CD4-positive, alpha-beta T cell treated with Interleukin-4 for 1 hour (primary cell): ENCODE data around the gene SEMA3F.

Experiments used
- DNase-seq, 2 donors: peaks; one replicate each; pipeline ENCODE4 v3.0.0-alpha.2; 2020 to 2022

The SEMA3F gene

GRCh38 chr3:50171540-50172301 is 16.6 kb downstream of the SEMA3F start:
- DNase-seq = no peak

- DNase-seq = no peak
These were observed 17.6 kb downstream of the SEMA3F start for GRCh38 chr3:50172626-50173220.

DNA sequence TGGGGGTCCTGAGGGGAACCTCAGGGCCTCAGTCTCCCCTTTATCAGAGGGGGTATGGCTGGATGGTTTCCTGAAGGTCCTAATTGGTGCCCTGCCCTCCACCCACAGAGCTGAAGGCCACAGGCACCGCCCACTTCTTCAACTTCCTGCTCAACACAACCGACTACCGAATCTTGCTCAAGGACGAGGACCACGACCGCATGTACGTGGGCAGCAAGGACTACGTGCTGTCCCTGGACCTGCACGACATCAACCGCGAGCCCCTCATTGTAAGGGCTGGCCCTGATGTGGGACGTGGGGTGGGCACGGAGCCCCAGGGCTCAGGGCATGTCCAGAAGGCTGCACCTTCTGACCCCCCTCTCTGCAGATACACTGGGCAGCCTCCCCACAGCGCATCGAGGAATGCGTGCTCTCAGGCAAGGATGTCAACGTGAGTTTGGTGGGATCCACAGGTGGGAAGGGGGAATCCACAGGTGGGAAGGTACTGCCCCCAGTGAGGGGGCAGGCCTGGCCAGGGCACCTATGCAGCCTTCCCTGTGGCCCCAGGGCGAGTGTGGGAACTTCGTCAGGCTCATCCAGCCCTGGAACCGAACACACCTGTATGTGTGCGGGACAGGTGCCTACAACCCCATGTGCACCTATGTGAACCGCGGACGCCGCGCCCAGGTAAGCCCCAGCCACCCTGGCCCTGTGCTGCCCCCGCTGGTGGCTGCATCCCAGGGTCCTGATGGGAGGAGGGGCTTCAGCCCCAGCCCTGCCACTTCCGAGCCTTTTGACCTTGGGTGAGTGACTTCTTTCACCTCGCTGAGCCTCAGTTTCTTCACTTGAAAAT is 18.8 kb downstream of the SEMA3F start:
- no peak for DNase-seq

- no peak for DNase-seq
These were observed 19.4 kb downstream of the SEMA3F start for GRCh38 chr3:50174517-50174895.

- DNase-seq = no peak
These were observed 19.9 kb downstream of the SEMA3F start for GRCh38 chr3:50174947-50175524.

DNA sequence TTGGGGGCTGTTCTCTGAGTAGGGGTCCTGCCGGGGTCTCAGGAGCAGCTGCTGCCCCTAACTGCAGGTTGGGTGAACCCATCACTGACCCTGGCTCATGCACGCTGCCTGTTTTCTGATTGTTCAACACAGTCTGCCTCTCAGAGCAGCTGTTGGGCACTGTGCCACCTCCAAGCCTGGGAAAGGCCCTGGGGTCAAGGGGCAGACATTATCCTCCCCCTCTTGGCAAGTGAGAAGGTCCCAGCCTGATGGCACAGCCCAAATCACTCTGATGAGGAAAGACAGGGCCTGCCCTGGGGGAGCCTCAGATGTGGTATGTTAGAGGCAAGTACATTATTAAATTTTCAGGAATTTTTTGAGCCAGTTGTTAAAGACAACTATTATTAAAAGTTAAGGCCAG is 22.2 kb downstream of the SEMA3F start:
- DNase-seq = no peak

DNA sequence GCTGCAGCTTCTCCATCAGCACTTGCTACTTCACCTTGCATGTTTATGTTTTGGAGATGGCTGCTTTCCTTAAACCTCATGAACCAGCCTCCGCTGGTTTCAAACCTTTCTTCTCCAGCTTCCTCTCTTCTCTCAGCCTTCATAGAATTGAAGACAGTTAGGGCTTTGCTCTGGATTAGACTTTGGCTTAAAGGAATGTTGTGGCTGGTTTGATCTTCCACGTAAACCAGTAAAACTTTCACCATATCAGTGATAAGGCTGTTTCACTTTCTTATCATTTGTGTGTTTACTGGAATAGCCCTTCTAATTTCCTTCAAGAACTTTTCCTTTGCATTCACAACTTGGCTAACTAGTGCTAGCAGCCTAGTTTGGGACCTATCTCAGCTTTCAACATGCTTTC is 24.6 kb downstream of the SEMA3F start:
- no peak for DNase-seq

GRCh38 chr3:50181985-50182384 is 26.9 kb downstream of the SEMA3F start:
- DNase-seq = no peak

- no peak for DNase-seq
These were observed 27.5 kb downstream of the SEMA3F start for GRCh38 chr3:50182533-50183099.

DNA sequence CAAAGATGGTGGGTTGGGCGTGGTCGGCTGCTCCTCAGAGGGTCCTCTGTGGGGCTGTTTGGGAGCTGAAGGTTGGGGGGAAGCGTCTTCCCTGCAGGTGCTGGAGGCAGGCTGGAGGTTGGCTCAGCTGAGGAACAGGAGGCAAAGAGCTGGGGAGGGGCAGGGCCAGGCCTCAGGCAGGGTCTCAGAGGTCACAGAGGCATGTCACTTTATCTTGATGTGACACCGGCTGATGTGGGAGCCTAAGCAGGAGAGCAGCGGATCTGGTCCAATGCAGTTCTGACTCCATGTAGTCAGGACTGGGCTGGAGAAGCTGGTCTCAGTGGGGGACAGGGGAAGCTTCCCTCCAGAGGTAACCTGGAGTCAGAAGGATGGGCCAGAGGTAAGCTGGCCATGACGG is 28.6 kb downstream of the SEMA3F start:
- no peak for DNase-seq

DNA sequence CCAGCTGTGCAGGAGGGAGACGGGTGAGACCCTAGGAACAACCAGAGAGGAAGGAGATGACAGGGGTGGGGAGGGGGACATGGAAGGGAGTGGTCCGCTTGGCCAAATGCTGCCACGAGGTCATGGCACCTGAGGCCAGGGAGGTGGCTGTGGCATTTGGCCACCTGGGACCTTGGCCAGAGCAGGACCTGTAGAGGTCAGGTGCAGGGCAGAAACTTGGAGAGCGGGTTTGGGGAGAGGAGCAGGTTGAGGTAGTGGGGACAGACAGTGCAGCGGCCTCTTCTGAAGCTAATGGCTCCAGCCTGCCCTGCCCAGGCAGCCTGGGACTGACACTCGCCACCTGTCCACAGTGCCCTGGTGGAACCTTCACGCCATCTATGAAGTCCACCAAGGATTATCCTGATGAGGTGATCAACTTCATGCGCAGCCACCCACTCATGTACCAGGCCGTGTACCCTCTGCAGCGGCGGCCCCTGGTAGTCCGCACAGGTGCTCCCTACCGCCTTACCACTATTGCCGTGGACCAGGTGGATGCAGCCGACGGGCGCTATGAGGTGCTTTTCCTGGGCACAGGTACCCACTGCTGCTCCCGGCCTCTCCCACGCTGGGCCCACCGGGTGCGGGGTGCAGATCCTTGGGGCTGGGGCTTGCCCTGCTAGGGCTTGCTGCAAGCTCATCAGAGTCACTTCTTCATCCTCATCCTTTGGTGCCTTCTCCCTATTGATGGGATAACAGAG is 29.3 kb downstream of the SEMA3F start:
- DNase-seq = no peak

- no peak for DNase-seq
These were observed 30.1 kb downstream of the SEMA3F start for GRCh38 chr3:50185230-50185629.

GRCh38 chr3:50186096-50186495 is 31.0 kb downstream of the SEMA3F start:
- no peak for DNase-seq

- no peak for DNase-seq
These were observed 32.6 kb downstream of the SEMA3F start for GRCh38 chr3:50187750-50188149.

DNA sequence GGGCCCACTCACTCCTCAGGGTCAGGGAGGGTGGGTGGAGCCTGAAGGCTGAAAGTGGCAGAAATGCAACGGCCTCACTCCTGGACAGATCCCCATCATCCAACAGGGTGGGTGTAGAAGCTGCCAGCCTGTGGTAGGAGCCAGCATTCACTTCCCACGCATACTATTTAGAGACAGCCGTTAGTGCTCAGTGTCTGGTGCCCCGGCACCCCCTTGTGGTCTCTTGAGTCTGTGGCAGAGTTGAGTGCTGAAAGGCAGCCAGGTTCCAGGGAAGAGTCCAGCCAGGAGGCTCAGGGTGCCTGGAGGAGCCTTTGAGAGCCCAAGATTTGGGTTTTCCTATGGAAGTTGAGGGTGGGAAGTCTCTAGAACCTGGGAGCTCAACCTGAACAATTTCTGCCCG is 34.1 kb downstream of the SEMA3F start:
- peak; percentile 23 to 24 for DNase-seq

GRCh38 chr3:50189989-50190388 is 34.9 kb downstream of the SEMA3F start:
- no peak for DNase-seq

- DNase-seq = no peak
These were observed 36.0 kb downstream of the SEMA3F start, which contains the start of gene GNAT1 for GRCh38 chr3:50190936-50191660. GNAT1 (plus strand) TSS chr3:50191610; CDS start chr3:50191726, 116 bp downstream.

GRCh38 chr3:50192124-50192523 is 37.0 kb downstream of the SEMA3F start:
- DNase-seq = no peak

- peak; percentile 84 to 89 for DNase-seq
These were observed 37.6 kb downstream of the SEMA3F start for GRCh38 chr3:50192689-50193141.

DNA sequence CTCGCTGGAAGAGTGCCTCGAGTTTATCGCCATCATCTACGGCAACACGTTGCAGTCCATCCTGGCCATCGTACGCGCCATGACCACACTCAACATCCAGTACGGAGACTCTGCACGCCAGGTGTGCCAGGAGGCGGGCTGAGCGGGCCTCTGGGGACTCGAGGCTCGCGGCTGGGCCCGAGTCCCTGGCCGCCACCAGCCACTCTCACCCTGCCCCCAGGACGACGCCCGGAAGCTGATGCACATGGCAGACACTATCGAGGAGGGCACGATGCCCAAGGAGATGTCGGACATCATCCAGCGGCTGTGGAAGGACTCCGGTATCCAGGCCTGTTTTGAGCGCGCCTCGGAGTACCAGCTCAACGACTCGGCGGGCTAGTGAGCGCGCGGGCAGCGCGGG is 38.2 kb downstream of the SEMA3F start:
- DNase-seq = no peak

GRCh38 chr3:50193746-50194127 is 38.6 kb downstream of the SEMA3F start:
- DNase-seq = no peak
